CD14-positive monocyte (primary cell): Measurements from ENCODE around the gene XYLT1. TPM values are rescaled to one million over a fixed set of nuclear protein-coding genes. Genes with fewer than 3 reads are reported as not detected.

ENCODE experiments used
- DNase-seq, 3 donors: peaks; one replicate each; pipeline ENCODE4 v3.0.0-alpha.2; 2011 to 2022
- H2AFZ ChIP-seq: 2 replicates; pipeline ENCODE4 v1.6.0; 2012; ENCODE audit warnings: mild to moderate bottlenecking, low read depth, low read length, inconsistent platforms; ENCODE audit not compliant: insufficient read depth, poor library complexity, severe bottlenecking
- H3K27ac ChIP-seq, 2 donors: 1 replicate in 1 of 2; 2 replicates in 1 of 2; pipeline ENCODE4 v1.5.1; 2012 to 2013; ENCODE audit warnings: low read length in 2 of 2, control low read depth in 1 of 2, inconsistent platforms in 1 of 2, low read depth in 1 of 2, mild to moderate bottlenecking in 1 of 2
- H3K27me3 ChIP-seq, 2 donors: one replicate each; pipeline versions ENCODE4 v1.6.0 to v1.6.1; 2011 to 2013; ENCODE audit warnings: low read length in 2 of 2; ENCODE audit not compliant: control insufficient read depth in 2 of 2, insufficient read depth in 2 of 2
- H3K36me3 ChIP-seq, 2 donors: replicated peaks in 1 of 2; 1 replicate in 1 of 2; 2 replicates in 1 of 2; pipeline versions ENCODE4 v1.5.1 to v1.6.1; 2012 to 2013; ENCODE audit warnings: low read length in 2 of 2, control low read depth in 1 of 2, inconsistent platforms in 1 of 2, mild to moderate bottlenecking in 1 of 2; ENCODE audit not compliant: insufficient read depth in 2 of 2, control insufficient read depth in 1 of 2
- H3K4me1 ChIP-seq, 2 donors: 1 replicate in 1 of 2; 2 replicates in 1 of 2; pipeline versions ENCODE4 v1.5.1 to v1.6.1; 2012 to 2013; ENCODE audit warnings: low read length in 2 of 2, control low read depth in 1 of 2, inconsistent platforms in 1 of 2, mild to moderate bottlenecking in 1 of 2, moderate library complexity in 1 of 2; ENCODE audit not compliant: insufficient read depth in 2 of 2, control insufficient read depth in 1 of 2
- H3K4me2 ChIP-seq: replicated peaks from 2 replicates; pipeline ENCODE3; 2012; ENCODE audit warnings: low read length, moderate library complexity, mild to moderate bottlenecking; ENCODE audit not compliant: poor library complexity, severe bottlenecking; ENCODE audit errors: extremely low read depth
- H3K4me3 ChIP-seq, 3 experiments: fragments of 200-600 bp in 1 of 3; sonication (generic) in 1 of 3; replicated peaks in 1 of 3; 1 replicate in 2 of 3; 2 replicates in 1 of 3; pipeline ENCODE4 v1.5.1; 2011 to 2013; ENCODE audit warnings: low read length in 3 of 3, mild to moderate bottlenecking in 3 of 3, control low read depth in 2 of 3, low read depth in 2 of 3, inconsistent platforms in 1 of 3, moderate library complexity in 1 of 3
- H3K79me2 ChIP-seq: 2 replicates; pipeline ENCODE4 v1.6.0; 2012; ENCODE audit warnings: mild to moderate bottlenecking, control low read depth, inconsistent platforms, low read length, moderate library complexity; ENCODE audit not compliant: insufficient read depth
- H3K9ac ChIP-seq: 2 replicates; pipeline ENCODE4 v1.6.0; 2017; ENCODE audit warnings: low read length, mild to moderate bottlenecking; ENCODE audit not compliant: insufficient read depth, poor library complexity, severe bottlenecking
- H3K9me3 ChIP-seq, 2 donors: replicated peaks in 1 of 2; 1 replicate in 1 of 2; 2 replicates in 1 of 2; pipeline versions ENCODE4 v1.5.1 to v1.6.1; 2012 to 2013; ENCODE audit warnings: low read length in 2 of 2, control low read depth in 1 of 2; ENCODE audit not compliant: control insufficient read depth in 1 of 2, insufficient read depth in 1 of 2
- H4K20me1 ChIP-seq: 2 replicates; pipeline ENCODE4 v1.6.0; 2012; ENCODE audit warnings: mild to moderate bottlenecking, low read length, control low read depth, moderate library complexity; ENCODE audit not compliant: insufficient read depth
- H3K27ac Mint-ChIP-seq, 7 donors: one replicate each; pipeline ENCODE4 v1.8.0; 2020; ENCODE audit warnings: mild to moderate bottlenecking in 7 of 7, mixed read lengths in 7 of 7, moderate library complexity in 6 of 7, inconsistent platforms in 2 of 7
- H3K27me3 Mint-ChIP-seq, 3 donors: one replicate each; pipeline ENCODE4 v1.8.0; 2021 to 2022; ENCODE audit warnings: low read depth in 3 of 3, mild to moderate bottlenecking in 3 of 3, mixed read lengths in 3 of 3, moderate library complexity in 3 of 3, inconsistent platforms in 1 of 3
- H3K36me3 Mint-ChIP-seq, 2 donors: one replicate each; pipeline ENCODE4 v1.8.0; 2020; ENCODE audit warnings: mixed read lengths in 2 of 2, inconsistent platforms in 1 of 2, mild to moderate bottlenecking in 1 of 2
- H3K4me1 Mint-ChIP-seq: one replicate; pipeline ENCODE4 v1.8.0; 2020; ENCODE audit warnings: mild to moderate bottlenecking, mixed read lengths
- H3K4me3 Mint-ChIP-seq, 2 donors: one replicate each; pipeline ENCODE4 v1.8.0; 2020; ENCODE audit warnings: mild to moderate bottlenecking in 2 of 2, mixed read lengths in 2 of 2, moderate library complexity in 1 of 2
- H3K9me3 Mint-ChIP-seq, 7 donors: one replicate each; pipeline ENCODE4 v1.8.0; 2020 to 2022; ENCODE audit warnings: mixed read lengths in 7 of 7, mild to moderate bottlenecking in 6 of 7, moderate library complexity in 6 of 7, inconsistent platforms in 2 of 7
- CTCF ChIP-seq: fragments of 200-600 bp; IDR thresholded peaks from one replicate; pipeline ENCODE4 v1.8.0; 2022; ENCODE audit warnings: antibody characterized with exemption, mild to moderate bottlenecking
- WGBS: methylation state at CpG from one replicate; pipeline ENCODE4 v1.1.5; 2013; ENCODE audit warnings: missing lambda C conversion rate; ENCODE audit not compliant: insufficient coverage; 5-methylcytosine and 5-hydroxymethylcytosine counted together
- intact Hi-C, 2 donors: fragments of 100-400 bp; cut with micrococcal nuclease; formaldehyde crosslinking; loops; one replicate each; pipeline versions ENCODE4 v1.15.0 to v1.15.1; 2023
- polyA plus RNA-seq, 3 donors: library from polyadenylated mRNA; depleted of rRNA in 1 of 3; unstranded in 2 of 3; stranded (reverse) in 1 of 3; fragments of 300-500 nt in 2 of 3; fragments of >200 nt in 1 of 3; fragmentation: Illumina TruSeq in 2 of 3; gene quantifications; 1 replicate in 2 of 3; 2 replicates in 1 of 3; pipeline ENCODE4 v1.2.3, GENCODE V29; 2012 to 2021

The XYLT1 gene
- polyA plus RNA-seq, 3 donors, result 0.51 to 9.4 (median 1.6) TPM

GRCh38 chr16:17328932-17329331 is 141.8 kb downstream of the XYLT1 start:
- H3K27ac Mint-ChIP-seq, result no peak overlapping the region
- no peak for TF ChIP-seq CTCF
- Histone ChIP-seq H3K27ac (no peak overlapping the region), H3K4me1 (peaks cover 2% of the 10 kb centered on the region in 2 donors), H2AFZ (no peak overlapping the region), H3K4me2 (no peak overlapping the region), H3K79me2 (peaks cover 50% of the 10 kb centered on the region), H4K20me1 (no peaks in the 10 kb centered on the region), H3K9ac (no peak overlapping the region), H3K4me3 (no peak overlapping the region), H3K27me3 (no peaks in the 10 kb centered on the region), H3K9me3 (no peaks in the 10 kb centered on the region), H3K36me3 (no peaks in the 10 kb centered on the region)
- H3K9me3 Mint-ChIP-seq, result peaks cover 0 to 2% (median 0%) of the 10 kb centered on the region in 7 donors
- peaks cover 7% of the 10 kb centered on the region for H3K4me1 Mint-ChIP-seq
- H3K36me3 Mint-ChIP-seq, result peaks cover 8 to 10% of the 10 kb centered on the region in 2 donors
- H3K27me3 Mint-ChIP-seq, result no peaks in the 10 kb centered on the region
- no peak overlapping the region for H3K4me3 Mint-ChIP-seq
- intact Hi-C loops, result loop anchor here in 1 of 2 donors (10.0 kb wide), 1 partner anchor 46 kb away; no protein-coding TSS in a partner anchor
- no peak for DNase-seq
- WGBS, result 86% methylated on average over 6 of the region's 9 CpGs

- DNase-seq, result no peak
- Histone ChIP-seq H3K4me3 (no peak overlapping the region), H3K27me3 (no peaks in the 10 kb centered on the region), H3K9ac (no peak overlapping the region), H3K4me1 (peaks cover 11 to 13% of the 10 kb centered on the region in 2 donors), H3K9me3 (no peaks in the 10 kb centered on the region), H3K27ac (no peak overlapping the region), H3K4me2 (no peak overlapping the region), H2AFZ (no peak overlapping the region), H3K36me3 (no peaks in the 10 kb centered on the region), H3K79me2 (peaks cover 57% of the 10 kb centered on the region), H4K20me1 (no peaks in the 10 kb centered on the region)
- Mint-ChIP-seq H3K4me1 (peaks cover 15% of the 10 kb centered on the region), H3K4me3 (no peak overlapping the region), H3K9me3 (peaks cover 0 to 2% (median 0%) of the 10 kb centered on the region in 7 donors), H3K27me3 (no peaks in the 10 kb centered on the region), H3K27ac (no peak overlapping the region), H3K36me3 (peaks cover 5 to 11% of the 10 kb centered on the region in 2 donors)
- TF ChIP-seq CTCF, result no peak
- 100% methylated on average over 4 of the region's 10 CpGs for WGBS
- intact Hi-C loops, result loop anchor here in 1 of 2 donors (10.0 kb wide), 1 partner anchor 47 kb away; no protein-coding TSS in a partner anchor
Observed at GRCh38 chr16:17327664-17328335, 143.0 kb downstream of the XYLT1 start.
